ENCODE data around the gene ZC3H18. TPM values are rescaled to one million over a fixed set of nuclear protein-coding genes. Genes with fewer than 3 reads are reported as not detected.

ZC3H18 gene
- total RNA-seq, 1 donor from 2014 or later: 49.3 TPM

GRCh38 chr16:88677721-88678120, 107.5 kb downstream of the ZC3H18 start:
- Mint-ChIP-seq H3K4me3 (ENCODE audit: unreplicated experiment) (no peak overlapping the region), H3K27me3 (ENCODE audit: unreplicated experiment) (peaks cover 4% of the 10 kb centered on the region), H3K36me3 (ENCODE audit: low read depth, unreplicated experiment) (peaks cover 4% of the 10 kb centered on the region), H3K27ac (ENCODE audit: unreplicated experiment) (no peak overlapping the region), H3K9me3 (ENCODE audit: unreplicated experiment) (no peaks in the 10 kb centered on the region), H3K4me1 (ENCODE audit: unreplicated experiment) (no peaks in the 10 kb centered on the region)
- no peak for DNase-seq (ENCODE audit: low spot score)
- no peak for TF ChIP-seq CTCF (IDR thresholded peaks at IDR 0.05; ENCODE audit: unreplicated experiment)

GRCh38 chr16:88678224-88678979, 108.2 kb downstream of the ZC3H18 start:
- H3K4me1 Mint-ChIP-seq (ENCODE audit: unreplicated experiment): no peaks in the 10 kb centered on the region
- peaks cover 4% of the 10 kb centered on the region for H3K36me3 Mint-ChIP-seq (ENCODE audit: low read depth, unreplicated experiment)
- H3K27me3 Mint-ChIP-seq (ENCODE audit: unreplicated experiment): peaks cover 4% of the 10 kb centered on the region
- no peak overlapping the region for H3K27ac Mint-ChIP-seq (ENCODE audit: unreplicated experiment)
- no peak for TF ChIP-seq CTCF (IDR thresholded peaks at IDR 0.05; ENCODE audit: unreplicated experiment)
- no peak for DNase-seq (ENCODE audit: low spot score)
- no peak overlapping the region for H3K4me3 Mint-ChIP-seq (ENCODE audit: unreplicated experiment)
- no peaks in the 10 kb centered on the region for H3K9me3 Mint-ChIP-seq (ENCODE audit: unreplicated experiment)

- no peak for DNase-seq (ENCODE audit: low spot score)
- TF ChIP-seq CTCF (IDR thresholded peaks at IDR 0.05; ENCODE audit: unreplicated experiment): no peak
- Mint-ChIP-seq H3K4me3 (ENCODE audit: unreplicated experiment) (no peak overlapping the region), H3K27me3 (ENCODE audit: unreplicated experiment) (no peaks in the 10 kb centered on the region), H3K27ac (ENCODE audit: unreplicated experiment) (no peak overlapping the region), H3K4me1 (ENCODE audit: unreplicated experiment) (no peaks in the 10 kb centered on the region), H3K9me3 (ENCODE audit: unreplicated experiment) (no peaks in the 10 kb centered on the region), H3K36me3 (ENCODE audit: low read depth, unreplicated experiment) (no peaks in the 10 kb centered on the region)
These were observed 110.4 kb downstream of the ZC3H18 start for GRCh38 chr16:88680554-88681083.

- Mint-ChIP-seq H3K27ac (ENCODE audit: unreplicated experiment) (no peak overlapping the region), H3K9me3 (ENCODE audit: unreplicated experiment) (no peaks in the 10 kb centered on the region), H3K36me3 (ENCODE audit: low read depth, unreplicated experiment) (no peaks in the 10 kb centered on the region), H3K27me3 (ENCODE audit: unreplicated experiment) (no peaks in the 10 kb centered on the region), H3K4me1 (ENCODE audit: unreplicated experiment) (no peaks in the 10 kb centered on the region), H3K4me3 (ENCODE audit: unreplicated experiment) (no peak overlapping the region)
- peak; percentile 27 for TF ChIP-seq CTCF (IDR thresholded peaks at IDR 0.05; ENCODE audit: unreplicated experiment)
- DNase-seq (ENCODE audit: low spot score): peak; percentile 47
These were observed 111.0 kb downstream of the ZC3H18 start for GRCh38 chr16:88681084-88681680.

Other genes with a start within 250 kb of the ZC3H18 start
- 14.7 TPM for gene ZNF469, start 187.4 kb upstream of the ZC3H18 start, total RNA-seq (ENCODE audit: unreplicated experiment)
- gene ZFPM1, start 117.1 kb upstream of the ZC3H18 start, total RNA-seq (ENCODE audit: unreplicated experiment): 6.8 TPM
- 0.26 TPM for gene IL17C, start 68.2 kb downstream of the ZC3H18 start, total RNA-seq (ENCODE audit: unreplicated experiment)
- gene CYBA, start 80.7 kb downstream of the ZC3H18 start, total RNA-seq (ENCODE audit: unreplicated experiment): 140 TPM
- 123 TPM for gene MVD, start 92.7 kb downstream of the ZC3H18 start, total RNA-seq (ENCODE audit: unreplicated experiment)
- gene SNAI3, start 116.1 kb downstream of the ZC3H18 start, total RNA-seq (ENCODE audit: unreplicated experiment): 2.6 TPM
- 74.2 TPM for gene RNF166, start 136.0 kb downstream of the ZC3H18 start, total RNA-seq (ENCODE audit: unreplicated experiment)
- gene CTU2, start 136.1 kb downstream of the ZC3H18 start, total RNA-seq (ENCODE audit: unreplicated experiment): 20.8 TPM
- 428 TPM for gene PIEZO1, start 214.8 kb downstream of the ZC3H18 start, total RNA-seq (ENCODE audit: unreplicated experiment)
- 16.2 TPM for gene CDT1, start 233.4 kb downstream of the ZC3H18 start, total RNA-seq (ENCODE audit: unreplicated experiment)
- gene APRT, start 241.5 kb downstream of the ZC3H18 start, total RNA-seq (ENCODE audit: unreplicated experiment): 80.7 TPM

Measured in endothelial cell (in vitro differentiated cells).